ENCODE data around the gene PAPLN. TPM values are rescaled to one million over a fixed set of nuclear protein-coding genes. Genes with fewer than 3 reads are reported as not detected.

Gene PAPLN
- total RNA-seq, 2 donors from 2014 or later: 0.58 to 1.3 TPM

DNA sequence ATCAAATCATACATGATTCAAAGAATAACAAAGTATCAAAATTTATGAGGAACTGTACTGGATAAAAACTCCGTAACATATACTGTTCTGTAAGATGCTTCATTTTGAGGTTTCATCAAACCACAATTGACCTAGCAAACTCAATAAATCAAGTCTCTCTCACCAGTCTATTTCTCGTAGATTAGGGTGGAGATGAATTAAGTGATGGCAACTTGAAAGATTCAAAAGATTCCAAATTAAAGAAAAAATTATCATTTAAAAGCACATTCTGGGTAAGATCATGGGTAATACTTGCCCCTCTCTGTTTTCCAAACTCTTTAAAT lies 74.4 kb downstream of the PAPLN start:
- no peaks in the 10 kb centered on the region for H3K27me3 Mint-ChIP-seq (ENCODE audit: low read depth)
- ATAC-seq (replicated peaks in 1 of 2) (no peak), DNase-seq (no peak)
- no peaks in the 10 kb centered on the region for H3K9me3 Mint-ChIP-seq
- H3K27ac Mint-ChIP-seq: no peak overlapping the region
- peaks cover 0 to 2% of the 10 kb centered on the region in 2 donors for H3K36me3 Mint-ChIP-seq (ENCODE audit: insufficient read depth in 2 of 2)
- H3K4me1 Mint-ChIP-seq (ENCODE audit: low read depth): peaks cover 10% of the 10 kb centered on the region
- no peak overlapping the region for H3K4me3 Mint-ChIP-seq

DNA sequence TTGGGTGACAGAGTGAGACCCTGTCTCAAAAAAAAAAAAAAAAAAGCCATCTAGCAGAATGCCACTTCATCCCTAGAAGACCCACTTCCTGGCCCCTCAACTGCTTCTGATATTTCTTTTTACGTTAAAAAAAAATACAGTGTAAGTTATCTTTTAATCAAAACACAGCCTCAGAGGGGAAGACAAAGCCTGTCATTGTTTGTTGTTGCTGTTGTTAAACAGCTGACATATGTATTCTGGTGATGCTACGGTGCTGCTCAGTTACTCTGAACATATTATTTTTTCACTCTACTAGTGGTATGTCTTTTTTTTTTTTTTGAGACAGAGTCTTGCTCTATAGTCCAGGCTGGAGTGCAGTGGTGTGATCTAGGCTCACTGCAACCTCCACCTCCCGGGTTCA lies 75.4 kb downstream of the PAPLN start:
- no peak overlapping the region for H3K4me3 Mint-ChIP-seq
- ATAC-seq (replicated peaks in 1 of 2): no peak
- H3K27me3 Mint-ChIP-seq (ENCODE audit: low read depth): no peaks in the 10 kb centered on the region
- H3K27ac Mint-ChIP-seq: no peak overlapping the region
- H3K4me1 Mint-ChIP-seq (ENCODE audit: low read depth): peaks cover 10% of the 10 kb centered on the region
- no peaks in the 10 kb centered on the region for H3K9me3 Mint-ChIP-seq
- DNase-seq: no peak
- peaks cover 0 to 2% of the 10 kb centered on the region in 2 donors for H3K36me3 Mint-ChIP-seq (ENCODE audit: insufficient read depth in 2 of 2)

DNA sequence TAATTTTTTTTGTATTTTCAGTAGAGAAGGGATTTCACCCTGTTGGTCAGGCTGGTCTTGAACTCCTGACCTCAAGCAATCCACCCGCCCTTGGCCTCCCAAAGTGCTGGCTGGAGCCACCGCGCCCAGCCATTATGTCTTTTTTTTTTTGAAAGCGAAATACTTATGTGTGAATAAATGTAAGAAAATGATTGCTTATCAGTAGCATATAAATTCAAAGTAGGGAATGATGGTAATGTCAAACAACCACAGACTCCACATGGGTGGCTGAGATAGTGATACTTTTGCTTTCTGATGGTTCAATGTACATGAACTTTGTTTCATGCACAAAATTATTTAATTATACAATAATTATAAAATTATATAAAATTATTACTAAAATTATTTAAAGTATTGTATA lies 75.8 kb downstream of the PAPLN start:
- no peak for DNase-seq
- Mint-ChIP-seq H3K4me1 (ENCODE audit: low read depth) (peaks cover 10% of the 10 kb centered on the region), H3K27me3 (ENCODE audit: low read depth) (no peaks in the 10 kb centered on the region), H3K36me3 (ENCODE audit: insufficient read depth in 2 of 2) (peaks cover 0 to 2% of the 10 kb centered on the region in 2 donors), H3K4me3 (no peak overlapping the region), H3K27ac (no peak overlapping the region), H3K9me3 (no peaks in the 10 kb centered on the region)
- no peak for ATAC-seq (replicated peaks in 1 of 2)

DNA sequence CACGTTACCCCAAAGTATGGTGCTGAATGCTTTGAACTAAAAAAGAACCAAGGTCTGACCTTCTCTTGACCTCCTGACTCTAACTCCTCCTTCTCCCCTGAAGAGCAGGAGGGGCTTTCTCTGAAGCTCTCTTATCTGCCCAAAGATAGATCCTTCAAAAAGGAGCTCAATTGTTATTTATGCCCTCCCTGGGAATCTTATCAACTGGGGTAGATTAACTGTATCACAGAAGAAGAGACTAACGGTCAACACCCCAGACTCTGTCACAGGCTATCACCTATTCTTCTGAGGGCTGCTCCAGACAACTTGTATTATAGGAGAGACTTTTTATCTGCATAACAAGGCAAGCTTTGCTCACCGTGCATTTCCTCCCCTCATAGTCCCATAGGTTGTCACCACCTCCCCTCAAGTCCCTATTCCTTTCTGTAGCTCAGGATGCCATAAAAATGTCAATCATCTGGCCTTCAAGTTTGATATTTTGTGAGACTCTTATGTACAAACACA lies 86.6 kb downstream of the PAPLN start:
- Mint-ChIP-seq H3K36me3 (ENCODE audit: insufficient read depth in 2 of 2) (no peaks in the 10 kb centered on the region), H3K27me3 (ENCODE audit: low read depth) (no peaks in the 10 kb centered on the region), H3K27ac (no peak overlapping the region), H3K4me1 (ENCODE audit: low read depth) (peaks cover 29% of the 10 kb centered on the region), H3K4me3 (no peak overlapping the region), H3K9me3 (no peaks in the 10 kb centered on the region)
- ATAC-seq (replicated peaks in 1 of 2) (no peak), DNase-seq (no peak)

Other genes starting within 250 kb of the PAPLN start
- gene ZFYVE1, start 210.4 kb upstream of the PAPLN start, total RNA-seq: 10 to 100 TPM; 21.5 to 21.7 TPM
- gene RBM25, start 179.0 kb upstream of the PAPLN start, total RNA-seq: 10 to 100 TPM; 91.8 to 92.3 TPM
- gene PSEN1, start 101.0 kb upstream of the PAPLN start, total RNA-seq: 10 to 100 TPM; 40.1 to 42.2 TPM
- gene NUMB, start 221.0 kb downstream of the PAPLN start, total RNA-seq: 10 to 100 TPM; 63.4 to 66.3 TPM

All from activated T-cell treated with anti-CD3 and anti-CD28 coated beads, Interleukin-2, amount 50 U/mL, for 72 hours (primary cell).